Aorta (tissue), 5 donors: Measurements from ENCODE around the gene UNC13C. TPM values are rescaled to one million over a fixed set of nuclear protein-coding genes. Genes with fewer than 3 reads are reported as not detected.

Source experiments
- ATAC-seq: fragments of 200-7000 bp; cut with Tn5 transposase; one replicate; pipeline ENCODE4 v1.9.1; 2022; ENCODE audit warnings: moderate library complexity; ENCODE audit not compliant: low FRiP score
- DNase-seq, 2 donors: peaks; one replicate each; pipeline ENCODE4 v3.0.0-alpha.2; 2020
- H3K27ac ChIP-seq, 2 donors: one replicate each; pipeline ENCODE4 v1.5.1; 2013; ENCODE audit warnings: low read length in 2 of 2, mild to moderate bottlenecking in 2 of 2, moderate library complexity in 2 of 2, control low read depth in 1 of 2, inconsistent platforms in 1 of 2, low read depth in 1 of 2
- H3K27me3 ChIP-seq, 2 donors: one replicate each; pipeline ENCODE4 v1.6.1; 2013; ENCODE audit warnings: control low read depth in 1 of 2, low read length in 1 of 2, mild to moderate bottlenecking in 1 of 2, moderate library complexity in 1 of 2; ENCODE audit not compliant: insufficient read depth in 2 of 2, control insufficient read depth in 1 of 2
- H3K36me3 ChIP-seq, 2 donors: one replicate each; pipeline ENCODE4 v1.6.1; 2013; ENCODE audit warnings: control low read depth in 1 of 2, low read length in 1 of 2, mild to moderate bottlenecking in 1 of 2; ENCODE audit not compliant: insufficient read depth in 2 of 2, control insufficient read depth in 1 of 2
- H3K4me1 ChIP-seq, 2 donors: one replicate each; pipeline ENCODE4 v1.6.1; 2013; ENCODE audit warnings: low read length in 2 of 2, control low read depth in 1 of 2, mild to moderate bottlenecking in 1 of 2, moderate library complexity in 1 of 2; ENCODE audit not compliant: insufficient read depth in 2 of 2, control insufficient read depth in 1 of 2
- H3K4me3 ChIP-seq, 2 donors: one replicate each; pipeline ENCODE4 v1.5.1; 2013; ENCODE audit warnings: low read length in 2 of 2, control low read depth in 1 of 2, mild to moderate bottlenecking in 1 of 2
- H3K9me3 ChIP-seq: one replicate; pipeline ENCODE4 v1.6.1; 2013; ENCODE audit warnings: mild to moderate bottlenecking, low read length; ENCODE audit not compliant: control insufficient read depth
- WGBS, 2 donors: extraction: QIAGEN DNeasy Blood & Tissue Kit; methylation state at CpG; one replicate each; pipeline ENCODE4 v1.1.7; 2013; 5-methylcytosine and 5-hydroxymethylcytosine counted together
- intact Hi-C, 2 donors: fragments of 100-400 bp; cut with DNase I; formaldehyde crosslinking; loops; one replicate each; pipeline versions ENCODE4 v1.14.2 to v1.15.0; 2022
- polyA plus RNA-seq, 2 donors: library from polyadenylated mRNA; stranded (reverse); fragments of 200-250 nt; gene quantifications; one replicate each; pipeline ENCODE4 v1.2.3, GENCODE V29; 2013
- total RNA-seq, 2 donors: library from RNA; stranded (reverse); fragmentation: NEBNext Ultra II Directional; extraction: Animal tissue kit (Norgen Biotek cat#: 25700); gene quantifications; one replicate each; pipeline ENCODE4 v1.2.1, GENCODE V29; 2021
- donor health status: healthy with polysubstance abuse.
- donor health status: Bipolar disorder and iron deficiency.
- donor health status: DM: no; HTN: no; CAD: no.
- donor health status: DM: no; HTN: no; CAD: no.
- donor health status: DM: yes; HTN: yes; CAD: no.

Gene UNC13C
- total and polyA plus RNA-seq, 4 donors = under 0.01 to 2.8 (median 1.1) TPM

DNA sequence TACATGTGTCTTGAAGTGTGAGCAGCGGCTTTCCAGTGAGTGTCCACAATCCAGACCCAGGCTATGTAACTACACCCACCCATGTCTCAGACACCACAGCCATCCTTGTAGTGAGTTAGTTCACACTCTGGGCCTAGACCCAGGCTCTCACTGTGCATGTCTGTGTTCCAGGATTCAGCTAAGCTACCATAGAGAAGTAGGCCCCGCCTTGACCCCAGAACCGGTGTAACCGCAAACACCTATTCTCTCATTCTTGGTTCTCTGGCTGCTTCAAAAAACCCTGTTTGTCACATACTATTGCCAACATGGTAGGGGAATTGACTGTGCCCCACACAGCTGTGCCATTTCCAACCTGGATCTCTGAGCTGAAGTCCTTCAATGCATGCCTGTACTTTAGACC is 657.9 kb downstream of the UNC13C start:
- ATAC-seq = no peak
- Histone ChIP-seq H3K27ac (no peak overlapping the region), H3K27me3 (no peaks in the 10 kb centered on the region), H3K9me3 (no peaks in the 10 kb centered on the region), H3K4me3 (no peak overlapping the region), H3K36me3 (no peaks in the 10 kb centered on the region), H3K4me1 (no peaks in the 10 kb centered on the region)
- intact Hi-C loops = no loop called here
- WGBS, 2 donors = 99% methylated on average over 4 of the region's 4 CpGs
- DNase-seq = no peak

DNA sequence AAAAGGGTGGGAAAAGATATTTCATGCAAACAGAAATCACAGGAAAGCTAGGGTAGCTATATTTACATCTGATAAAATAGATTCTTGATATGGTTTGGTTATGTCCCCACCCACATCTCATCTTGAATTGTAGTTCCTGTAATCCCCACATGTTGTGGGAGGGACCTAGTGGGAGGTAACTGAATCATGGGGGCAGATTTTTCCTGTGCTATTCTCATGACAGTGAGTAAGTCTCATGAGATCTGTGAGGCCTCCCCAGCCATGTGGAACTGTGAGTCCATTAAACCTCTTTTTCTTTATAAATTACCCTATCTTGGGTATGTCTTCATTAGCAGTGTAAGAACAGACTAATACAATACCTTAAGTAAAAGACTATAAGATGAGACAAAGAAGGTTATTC is 660.4 kb downstream of the UNC13C start:
- Histone ChIP-seq H3K27ac (no peak overlapping the region), H3K36me3 (no peaks in the 10 kb centered on the region), H3K4me1 (peaks cover 0 to 2% of the 10 kb centered on the region in 2 donors), H3K4me3 (no peak overlapping the region), H3K27me3 (no peaks in the 10 kb centered on the region), H3K9me3 (no peaks in the 10 kb centered on the region)
- ATAC-seq (no peak), DNase-seq (no peak)
- intact Hi-C loops = no loop called here

DNA sequence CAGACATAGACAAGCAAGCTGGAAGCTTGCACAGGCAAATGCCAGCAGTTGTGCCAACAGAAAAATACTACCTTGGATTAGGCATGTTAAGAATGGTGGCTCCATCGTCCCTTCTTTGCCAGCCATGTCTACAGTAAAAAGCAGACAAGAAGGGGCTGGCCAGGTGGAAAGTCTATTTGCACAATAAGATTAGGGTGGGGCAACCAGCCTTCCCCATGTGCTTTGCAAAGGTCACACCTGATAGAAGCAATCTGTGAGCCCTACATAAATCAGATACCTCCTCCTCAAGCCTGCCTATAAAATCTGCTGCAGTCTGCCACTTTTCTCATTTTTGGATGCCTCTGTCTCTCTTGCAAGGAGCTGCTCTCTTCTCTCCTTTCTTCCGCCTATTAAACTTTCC is 662.6 kb downstream of the UNC13C start:
- Histone ChIP-seq H3K27ac (no peak overlapping the region), H3K4me1 (peaks cover 0 to 2% of the 10 kb centered on the region in 2 donors), H3K27me3 (no peaks in the 10 kb centered on the region), H3K4me3 (no peak overlapping the region), H3K36me3 (no peaks in the 10 kb centered on the region), H3K9me3 (no peaks in the 10 kb centered on the region)
- intact Hi-C loops = no loop called here
- ATAC-seq = no peak
- DNase-seq = no peak
- 21 to 52% methylated on average over 2 of the region's 2 CpGs for WGBS, 2 donors

DNA sequence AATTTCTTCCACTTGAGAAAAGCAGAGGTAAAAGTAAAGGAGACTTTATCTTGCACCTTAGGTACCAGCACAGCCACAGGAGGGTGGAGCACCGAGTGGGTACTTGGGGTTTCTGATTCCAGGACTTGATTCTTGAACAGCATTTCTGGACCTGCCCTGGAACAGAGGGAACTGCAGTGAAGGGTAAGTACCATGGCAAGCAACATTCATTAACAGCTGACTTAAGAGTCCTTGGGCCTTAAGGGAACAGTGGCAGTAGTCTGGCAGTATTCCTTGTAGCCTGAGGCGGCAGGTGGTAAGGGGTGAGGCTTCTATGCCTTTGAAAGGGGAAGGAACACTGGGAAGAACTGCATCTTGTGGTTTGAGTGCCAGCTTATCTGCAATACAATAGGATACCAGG is 666.6 kb downstream of the UNC13C start:
- ATAC-seq (no peak), DNase-seq (no peak)
- no peaks in the 10 kb centered on the region for H3K36me3 ChIP-seq
- peaks cover 0 to 2% of the 10 kb centered on the region in 2 donors for H3K4me1 ChIP-seq
- no peak overlapping the region for H3K4me3 ChIP-seq
- H3K27me3 ChIP-seq = no peaks in the 10 kb centered on the region
- H3K9me3 ChIP-seq = peaks cover 2% of the 10 kb centered on the region
- 95 to 96% methylated on average over 2 of the region's 2 CpGs for WGBS, 2 donors
- no peak overlapping the region for H3K27ac ChIP-seq
- intact Hi-C loops = no loop called here

DNA sequence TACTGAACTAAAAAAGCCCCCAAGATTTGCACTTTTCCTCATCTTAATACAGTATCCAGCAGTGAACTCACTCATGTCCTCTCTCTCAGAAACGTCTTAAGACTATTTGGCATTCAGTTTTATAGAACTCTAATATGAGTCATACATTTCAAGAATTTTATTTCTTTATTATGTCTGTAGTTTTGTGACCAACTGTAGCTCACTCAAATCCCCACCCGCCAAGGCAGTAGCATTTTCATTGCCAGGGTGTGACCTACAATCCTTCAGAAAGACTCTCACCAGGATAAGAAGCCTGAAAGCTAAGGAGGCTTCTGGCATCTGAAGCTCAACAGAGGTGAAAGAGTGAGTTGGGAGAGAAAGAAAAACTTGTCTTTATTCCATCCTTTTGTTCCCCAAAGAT is 681.4 kb downstream of the UNC13C start:
- Histone ChIP-seq H3K9me3 (no peaks in the 10 kb centered on the region), H3K4me3 (no peak overlapping the region), H3K36me3 (no peaks in the 10 kb centered on the region), H3K27me3 (no peaks in the 10 kb centered on the region), H3K4me1 (peaks cover 0 to 2% of the 10 kb centered on the region in 2 donors), H3K27ac (no peak overlapping the region)
- intact Hi-C loops = no loop called here
- no peak for DNase-seq
- no peak for ATAC-seq
- 6 to 9% methylated on average over 2 of the region's 2 CpGs for WGBS, 2 donors

DNA sequence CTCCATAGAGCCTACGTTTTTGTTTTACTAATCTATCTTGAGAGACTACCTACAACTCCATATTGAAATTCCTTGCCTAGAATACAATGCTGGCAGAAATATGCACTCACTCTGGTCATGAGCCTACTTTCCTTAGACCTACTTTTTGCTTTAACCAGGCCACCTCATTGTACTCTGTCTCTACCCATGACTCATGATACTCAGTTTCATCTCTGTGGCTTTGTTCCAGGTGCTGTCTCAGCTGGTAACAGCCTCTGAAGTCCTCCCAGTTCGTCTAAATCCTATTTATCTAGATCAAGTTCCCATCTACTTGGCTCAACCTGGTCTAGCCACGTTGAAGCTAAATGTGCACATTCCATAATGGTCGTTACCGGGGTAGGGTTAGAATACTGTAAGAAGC is 682.1 kb downstream of the UNC13C start:
- Histone ChIP-seq H3K9me3 (no peaks in the 10 kb centered on the region), H3K4me1 (peaks cover 0 to 2% of the 10 kb centered on the region in 2 donors), H3K36me3 (no peaks in the 10 kb centered on the region), H3K27ac (no peak overlapping the region), H3K4me3 (no peak overlapping the region), H3K27me3 (no peaks in the 10 kb centered on the region)
- WGBS, 2 donors = 87 to 89% methylated on average over 5 of the region's 5 CpGs
- ATAC-seq (no peak), DNase-seq (no peak)
- intact Hi-C loops = no loop called here

DNA sequence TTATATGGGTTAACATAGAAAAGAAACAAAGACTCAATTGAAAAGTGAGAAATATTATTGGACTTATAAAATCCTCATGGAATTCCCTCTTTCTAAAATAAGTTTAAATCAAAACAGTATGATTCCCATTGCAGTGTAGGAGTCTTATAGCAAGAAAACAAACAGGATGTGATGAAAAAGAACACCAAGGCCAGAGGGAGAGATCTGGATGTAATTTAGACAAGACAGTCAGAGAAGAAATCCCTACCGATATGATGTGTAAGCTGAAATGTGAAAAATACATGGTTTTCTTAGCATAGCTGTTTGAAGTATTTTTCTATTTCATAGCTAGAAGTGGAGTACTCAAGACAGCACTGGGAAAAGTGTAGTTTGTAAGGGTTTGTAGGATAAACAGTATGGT is 697.0 kb downstream of the UNC13C start:
- intact Hi-C loops = no loop called here
- H3K27ac ChIP-seq = no peak overlapping the region

DNA sequence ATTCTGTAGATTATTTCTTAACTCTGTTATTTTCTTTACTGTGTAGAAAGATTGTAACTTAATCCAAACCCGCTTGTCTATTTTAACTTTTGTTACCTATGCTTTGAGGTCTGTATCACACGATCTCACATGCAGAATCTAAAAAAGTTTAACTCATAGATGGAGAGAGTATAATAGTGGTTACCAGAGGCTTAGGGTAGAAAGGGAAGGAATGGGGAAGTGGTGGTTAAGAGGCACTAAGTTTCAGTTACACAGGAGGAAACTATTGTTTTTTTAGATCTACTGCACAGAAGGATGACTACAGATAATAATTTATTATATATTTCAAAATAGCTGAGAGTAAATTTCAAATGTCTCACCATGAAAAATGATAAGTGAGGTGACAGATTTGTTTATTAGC is 703.3 kb downstream of the UNC13C start:
- H3K4me3 ChIP-seq = no peak overlapping the region
- intact Hi-C loops = no loop called here
- H3K36me3 ChIP-seq = no peaks in the 10 kb centered on the region
- H3K4me1 ChIP-seq = no peaks in the 10 kb centered on the region
- no peaks in the 10 kb centered on the region for H3K9me3 ChIP-seq
- DNase-seq = no peak
- H3K27ac ChIP-seq = no peak overlapping the region
- ATAC-seq = no peak
- WGBS, 2 donors = 76 to 89% methylated on average over 2 of the region's 2 CpGs
- no peaks in the 10 kb centered on the region for H3K27me3 ChIP-seq

More for the DNA sequence above, 697.0 kb downstream of the UNC13C start:
- Histone ChIP-seq H3K9me3 (peaks cover 1% of the 10 kb centered on the region), H3K4me3 (no peak overlapping the region), H3K36me3 (no peaks in the 10 kb centered on the region), H3K27me3 (no peaks in the 10 kb centered on the region), H3K4me1 (no peaks in the 10 kb centered on the region)
- no peak for ATAC-seq
- 37 to 53% methylated on average over 1 of the region's 1 CpG for WGBS, 2 donors
- no peak for DNase-seq
